Measurements from ENCODE around the gene HSDL2. TPM values are rescaled to one million over a fixed set of nuclear protein-coding genes. Genes with fewer than 3 reads are reported as not detected.

The HSDL2 gene
- total RNA-seq, 1 experiment from 2014 or later, result 37.0 TPM

DNA sequence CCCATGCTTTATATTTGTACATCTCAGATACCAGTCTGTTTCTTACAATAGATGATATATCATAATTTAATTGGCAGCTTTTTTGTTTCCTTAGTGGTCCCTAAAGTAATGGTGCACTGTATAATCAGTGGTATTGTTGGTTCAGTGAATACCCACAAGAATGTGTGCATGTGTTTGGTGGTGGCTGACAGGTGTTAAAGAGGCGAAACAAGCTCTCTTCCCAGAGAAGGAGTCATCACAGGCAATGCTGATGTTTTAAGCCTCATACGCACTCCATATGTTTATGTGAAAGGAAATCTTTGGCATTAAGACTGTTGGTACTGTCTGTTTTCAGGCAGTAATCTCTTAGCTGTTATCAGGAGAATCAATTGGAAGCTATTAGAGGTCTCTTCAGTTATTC, 57.5 kb downstream of the HSDL2 start:
- H3K4me1 ChIP-seq (ENCODE audit: insufficient read depth, low read length), result peaks cover 3% of the 10 kb centered on the region; the same call in 1 of the 2 replicates

GRCh38 chr9:112439171-112439570, 59.3 kb downstream of the HSDL2 start:
- no peak for ATAC-seq

More for the DNA sequence above, 57.5 kb downstream of the HSDL2 start:
- H4K20me1 ChIP-seq (ENCODE audit: low read length), result no peaks in the 10 kb centered on the region
- H3K9ac ChIP-seq (ENCODE audit: low read length), result no peak overlapping the region
- no TSS peak for BruUV-seq (replicated peaks)
- no peak overlapping the region for H3K4me3 ChIP-seq (ENCODE audit: low read length)
- DNase-seq (no peak), ATAC-seq (no peak)
- no peak for TF ChIP-seq EZH2phosphoT487 (IDR thresholded peaks at IDR 0.05; ENCODE audit: borderline replicate concordance, low read length)
- TF ChIP-seq CTCF (conservative IDR thresholded peaks at IDR 0.05; ENCODE audit: low read depth, low read length), result no peak
- no peak for TF ChIP-seq EZH2 (IDR thresholded peaks at IDR 0.05; ENCODE audit: low read length, unreplicated experiment)
- H3K79me2 ChIP-seq (ENCODE audit: low read length), result no peaks in the 10 kb centered on the region
- no peak overlapping the region for H2AFZ ChIP-seq (ENCODE audit: low read length)
- H3K9me2 ChIP-seq (replicated peaks; ENCODE audit: low read length), result no peaks in the 10 kb centered on the region
- no peak overlapping the region for H3K27ac ChIP-seq (ENCODE audit: low read length)
- H3K9me3 ChIP-seq (ENCODE audit: low read length), result no peaks in the 10 kb centered on the region
- no peaks in the 10 kb centered on the region for H3F3A ChIP-seq (ENCODE audit: low read length, unreplicated experiment)
- no peak overlapping the region for H3K4me2 ChIP-seq (ENCODE audit: low read length)
- intact Hi-C loops (cut with micrococcal nuclease), result no loop called here
- no peaks in the 10 kb centered on the region; the same call in 1 of the 2 replicates for H3K36me3 ChIP-seq (ENCODE audit: low read depth, low read length)
- H3K27me3 ChIP-seq (ENCODE audit: low read length), result no peaks in the 10 kb centered on the region
- POLR2A ChIA-PET (ENCODE audit: unreplicated experiment), result interaction anchor here (0.5 kb wide), 1 partner anchor 11 kb away, joined by 9 read pairs; no protein-coding TSS in a partner anchor
- CTCF ChIA-PET, result no interaction called here

More at GRCh38 chr9:112439171-112439570, 59.3 kb downstream of the HSDL2 start:
- intact Hi-C loops (cut with micrococcal nuclease), result no loop called here
- no TSS peak for BruUV-seq (replicated peaks)
- H3K4me2 ChIP-seq (ENCODE audit: low read length), result no peak overlapping the region
- no peak overlapping the region for H2AFZ ChIP-seq (ENCODE audit: low read length)
- no peaks in the 10 kb centered on the region; the same call in 1 of the 2 replicates for H3K36me3 ChIP-seq (ENCODE audit: low read depth, low read length)
- ChIA-PET POLR2A (ENCODE audit: unreplicated experiment) (no interaction called here), CTCF (no interaction called here)
- H3K9me2 ChIP-seq (replicated peaks; ENCODE audit: low read length), result no peaks in the 10 kb centered on the region
- H3K4me3 ChIP-seq (ENCODE audit: low read length), result no peak overlapping the region
- no peaks in the 10 kb centered on the region for H3K79me2 ChIP-seq (ENCODE audit: low read length)
- H3K4me1 ChIP-seq (ENCODE audit: insufficient read depth, low read length), result no peaks in the 10 kb centered on the region
- no peak overlapping the region for H3K27ac ChIP-seq (ENCODE audit: low read length)
- H4K20me1 ChIP-seq (ENCODE audit: low read length), result no peaks in the 10 kb centered on the region
- DNase-seq, result no peak
- no peaks in the 10 kb centered on the region for H3F3A ChIP-seq (ENCODE audit: low read length, unreplicated experiment)
- H3K9me3 ChIP-seq (ENCODE audit: low read length), result no peaks in the 10 kb centered on the region
- H3K9ac ChIP-seq (ENCODE audit: low read length), result no peak overlapping the region
- H3K27me3 ChIP-seq (ENCODE audit: low read length), result no peaks in the 10 kb centered on the region
- TF ChIP-seq EZH2phosphoT487 (IDR thresholded peaks at IDR 0.05; ENCODE audit: borderline replicate concordance, low read length) (no peak), CTCF (conservative IDR thresholded peaks at IDR 0.05; ENCODE audit: low read depth, low read length) (no peak), EZH2 (IDR thresholded peaks at IDR 0.05; ENCODE audit: low read length, unreplicated experiment) (no peak)

Measured in PC-3 (cell line).